Thymus (tissue), 14 donors: Measurements from ENCODE around the gene SRPX. TPM values are rescaled to one million over a fixed set of nuclear protein-coding genes. Genes with fewer than 3 reads are reported as not detected.

Source experiments
- DNase-seq, 9 donors: peaks; one replicate each; pipeline ENCODE4 v3.0.0-alpha.2; 2013; ENCODE audit warnings: low spot score in 9 of 9, low read depth in 6 of 9, missing footprints in 1 of 9
- H3K27ac ChIP-seq, 2 donors: one replicate each; pipeline ENCODE4 v1.5.1; 2013; ENCODE audit warnings: control low read depth in 1 of 2, low read depth in 1 of 2, low read length in 1 of 2, mild to moderate bottlenecking in 1 of 2, moderate library complexity in 1 of 2
- H3K27me3 ChIP-seq, 2 donors: one replicate each; pipeline ENCODE4 v1.5.1; 2013; ENCODE audit warnings: low read length in 1 of 2; ENCODE audit not compliant: control insufficient read depth in 2 of 2, insufficient read depth in 1 of 2
- H3K36me3 ChIP-seq, 2 donors: one replicate each; pipeline ENCODE4 v1.5.1; 2013; ENCODE audit warnings: low read length in 1 of 2, mild to moderate bottlenecking in 1 of 2, moderate library complexity in 1 of 2; ENCODE audit not compliant: control insufficient read depth in 2 of 2, insufficient read depth in 2 of 2
- H3K4me1 ChIP-seq, 2 donors: one replicate each; pipeline ENCODE4 v1.5.1; 2013; ENCODE audit warnings: low read length in 2 of 2; ENCODE audit not compliant: control insufficient read depth in 2 of 2, insufficient read depth in 2 of 2
- H3K4me3 ChIP-seq, 2 donors: one replicate each; pipeline ENCODE4 v1.5.1; 2013; ENCODE audit warnings: low read length in 2 of 2, control low read depth in 1 of 2, mild to moderate bottlenecking in 1 of 2
- H3K9me3 ChIP-seq, 2 donors: one replicate each; pipeline ENCODE4 v1.5.1; 2013; ENCODE audit warnings: low read length in 1 of 2, mild to moderate bottlenecking in 1 of 2; ENCODE audit not compliant: control insufficient read depth in 2 of 2, insufficient read depth in 1 of 2
- WGBS: extraction: QIAGEN DNeasy Blood & Tissue Kit; methylation state at CpG from one replicate; pipeline ENCODE4 v1.1.7; 2013; 5-methylcytosine and 5-hydroxymethylcytosine counted together
- long read RNA-seq, 10 donors: transcript quantifications; one replicate each; lab custom pipeline, GENCODE V29; 2026
- polyA plus RNA-seq: library from polyadenylated mRNA; stranded (reverse); fragments of 200-250 nt; gene quantifications from one replicate; pipeline ENCODE4 v1.2.3, GENCODE V29; 2013
- total RNA-seq: library from RNA; stranded (reverse); fragments of 120-200 nt; gene quantifications from one replicate; pipeline ENCODE4 v1.2.4, GENCODE V29; 2013
- donor health status: healthy.

SRPX gene
- total RNA-seq (11.1 TPM), polyA plus RNA-seq (108 TPM)
- long read RNA-seq, donor 1 = 0 reads
- long read RNA-seq, donor 2, transcript SRPX-201 (10 exons, 1,874 nt) = major isoform, 14 of 17 reads
- long read RNA-seq, donor 2, partial matches to known transcripts = 0 of 17 reads
- long read RNA-seq, donor 2, other reads (novel, unspliced or antisense) = 0 of 17 reads
- long read RNA-seq, donor 3, partial matches to known transcripts = 5 of 10 reads
- long read RNA-seq, donor 3, other reads (novel, unspliced or antisense) = 0 of 10 reads
- long read RNA-seq, donor 4, partial matches to known transcripts = 0 of 3 reads
- long read RNA-seq, donor 4, other reads (novel, unspliced or antisense) = 0 of 3 reads
- long read RNA-seq, donor 5, transcript SRPX-201 (10 exons, 1,874 nt) = major isoform, 5 of 6 reads
- long read RNA-seq, donor 5, partial matches to known transcripts = 0 of 6 reads
- long read RNA-seq, donor 5, other reads (novel, unspliced or antisense) = 0 of 6 reads
- long read RNA-seq, donor 6, transcript SRPX-201 (10 exons, 1,874 nt) = major isoform, 6 of 8 reads
- long read RNA-seq, donor 6, partial matches to known transcripts = 0 of 8 reads
- long read RNA-seq, donor 6, other reads (novel, unspliced or antisense) = 0 of 8 reads
- long read RNA-seq, donor 7, transcript SRPX-201 (10 exons, 1,874 nt) = major isoform, 7 of 10 reads
- long read RNA-seq, donor 7, partial matches to known transcripts = 0 of 10 reads
- long read RNA-seq, donor 7, other reads (novel, unspliced or antisense) = 0 of 10 reads
- long read RNA-seq, donor 8, transcript SRPX-201 (10 exons, 1,874 nt) = major isoform, 5 of 6 reads
- long read RNA-seq, donor 8, partial matches to known transcripts = 0 of 6 reads
- long read RNA-seq, donor 8, other reads (novel, unspliced or antisense) = 0 of 6 reads
- long read RNA-seq, donor 9, partial matches to known transcripts = 0 of 2 reads
- long read RNA-seq, donor 9, other reads (novel, unspliced or antisense) = 0 of 2 reads
- long read RNA-seq, donor 10, partial matches to known transcripts = 0 of 3 reads
- long read RNA-seq, donor 10, other reads (novel, unspliced or antisense) = 0 of 3 reads

- Histone ChIP-seq H3K36me3 (no peaks in the 10 kb centered on the region), H3K9me3 (no peaks in the 10 kb centered on the region), H3K27ac (no peak within 1 kb of the TSS), H3K4me3 (no peak within 1 kb of the TSS), H3K27me3 (peaks cover 3 to 41% of the 10 kb centered on the region in 2 donors), H3K4me1 (no peaks in the 10 kb centered on the region)
- WGBS = 5% methylated on average over 75 of the region's 76 CpGs
- no peak for DNase-seq
Observed at GRCh38 chrX:38220415-38221390, at the start of gene SRPX. SRPX (minus strand) TSS chrX:38220871; CDS start chrX:38220792, 79 bp downstream.

DNA sequence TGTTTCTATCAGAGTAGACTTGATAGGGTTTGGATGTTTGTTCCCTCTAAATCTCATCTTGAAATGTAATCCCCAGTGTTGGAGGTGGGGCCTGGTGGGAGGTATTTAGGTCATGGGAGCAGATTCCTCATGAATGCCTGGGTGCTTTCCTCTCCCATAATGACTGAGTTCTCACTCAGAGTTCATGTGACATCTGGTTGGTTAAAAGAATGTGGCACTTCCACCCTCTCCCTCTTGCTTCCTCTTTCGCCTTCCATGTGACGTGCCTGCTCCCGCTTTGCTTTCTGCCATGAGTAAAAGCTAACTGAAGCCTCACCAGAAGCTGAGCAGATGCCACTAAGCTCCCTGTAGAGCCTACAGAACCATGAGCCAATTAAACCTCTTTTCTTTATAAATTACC lies 47.3 kb upstream of the SRPX start:
- Histone ChIP-seq H3K9me3 (no peaks in the 10 kb centered on the region), H3K36me3 (no peaks in the 10 kb centered on the region), H3K4me1 (no peaks in the 10 kb centered on the region), H3K27me3 (no peaks in the 10 kb centered on the region), H3K4me3 (no peak overlapping the region), H3K27ac (no peak overlapping the region)
- 97% methylated on average over 3 of the region's 3 CpGs for WGBS
- DNase-seq = no peak

DNA sequence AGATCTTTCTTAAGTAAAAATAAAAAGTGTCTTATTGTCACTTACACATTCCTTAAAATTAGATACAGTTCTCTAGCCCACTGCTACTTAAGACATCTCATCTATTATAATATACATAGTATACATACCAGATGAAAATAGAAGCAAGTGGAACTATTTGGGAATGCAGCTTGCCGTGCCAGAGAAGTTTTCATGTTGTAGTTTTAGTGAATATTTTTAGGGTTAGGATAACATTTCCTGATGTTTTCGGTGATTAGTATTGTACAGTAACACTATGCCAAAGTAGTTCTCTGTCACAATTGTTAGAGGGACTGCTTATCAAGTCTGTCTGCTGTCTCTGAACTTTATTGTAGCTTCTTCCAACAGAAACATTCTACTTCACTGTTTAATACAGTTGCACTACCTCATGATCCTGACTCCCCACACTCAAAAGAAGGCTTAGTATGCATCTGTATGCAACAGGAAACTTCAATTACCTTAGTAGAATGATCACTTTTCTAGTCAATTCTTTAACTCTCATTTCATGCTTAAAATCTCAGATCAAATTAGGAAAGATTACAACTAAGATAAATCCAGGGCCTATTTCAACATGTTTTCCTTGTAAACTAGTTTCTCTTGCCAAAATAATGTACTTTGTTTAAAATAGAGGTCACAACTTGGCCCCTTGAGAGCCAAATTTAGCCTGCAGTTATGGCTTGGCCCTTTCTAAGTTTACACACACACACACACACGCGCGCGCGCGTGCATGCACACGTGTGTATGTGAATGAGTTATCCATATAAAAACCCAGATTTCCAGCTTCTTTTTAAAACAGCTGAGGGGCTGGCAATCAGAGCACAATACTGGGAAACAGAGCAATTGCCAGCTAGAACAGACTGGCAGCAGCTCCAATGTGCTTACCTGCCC lies 42.3 kb upstream of the SRPX start:
- Histone ChIP-seq H3K9me3 (no peaks in the 10 kb centered on the region), H3K27me3 (no peaks in the 10 kb centered on the region), H3K27ac (no peak overlapping the region), H3K4me3 (no peak overlapping the region), H3K4me1 (no peaks in the 10 kb centered on the region), H3K36me3 (no peaks in the 10 kb centered on the region)
- over 99% methylated on average over 9 of the region's 9 CpGs for WGBS
- DNase-seq = no peak

GRCh38 chrX:38260231-38260630 lies 39.6 kb upstream of the SRPX start:
- H3K27ac ChIP-seq = no peak overlapping the region
- no peaks in the 10 kb centered on the region for H3K4me1 ChIP-seq
- H3K36me3 ChIP-seq = no peaks in the 10 kb centered on the region
- no peaks in the 10 kb centered on the region for H3K27me3 ChIP-seq
- no peak overlapping the region for H3K4me3 ChIP-seq
- H3K9me3 ChIP-seq = no peaks in the 10 kb centered on the region
- WGBS = 71% methylated on average over 4 of the region's 4 CpGs
- peak in 2 of 9 donors; percentile 3 to 15 for DNase-seq

- Histone ChIP-seq H3K27me3 (no peaks in the 10 kb centered on the region), H3K27ac (no peak overlapping the region), H3K9me3 (no peaks in the 10 kb centered on the region), H3K4me1 (no peaks in the 10 kb centered on the region), H3K4me3 (no peak overlapping the region), H3K36me3 (no peaks in the 10 kb centered on the region)
- DNase-seq = no peak
- 97% methylated on average over 30 of the region's 30 CpGs for WGBS
Observed at GRCh38 chrX:38256019-38256418, 35.3 kb upstream of the SRPX start.

GRCh38 chrX:38249965-38250364 lies 29.3 kb upstream of the SRPX start:
- Histone ChIP-seq H3K4me3 (no peak overlapping the region), H3K27ac (no peak overlapping the region), H3K9me3 (no peaks in the 10 kb centered on the region), H3K36me3 (no peaks in the 10 kb centered on the region), H3K4me1 (no peaks in the 10 kb centered on the region), H3K27me3 (no peaks in the 10 kb centered on the region)
- WGBS = 86% methylated on average over 2 of the region's 2 CpGs
- DNase-seq = no peak

- no peaks in the 10 kb centered on the region for H3K9me3 ChIP-seq
- H3K36me3 ChIP-seq = no peaks in the 10 kb centered on the region
- H3K4me3 ChIP-seq = no peak overlapping the region
- DNase-seq = no peak
- WGBS = 90% methylated on average over 2 of the region's 2 CpGs
- no peak overlapping the region for H3K27ac ChIP-seq
- H3K27me3 ChIP-seq = no peaks in the 10 kb centered on the region
- H3K4me1 ChIP-seq = no peaks in the 10 kb centered on the region
Observed at GRCh38 chrX:38247051-38247450, 26.4 kb upstream of the SRPX start.

- no peaks in the 10 kb centered on the region for H3K4me1 ChIP-seq
- H3K36me3 ChIP-seq = no peaks in the 10 kb centered on the region
- 97% methylated on average over 2 of the region's 2 CpGs for WGBS
- no peak overlapping the region for H3K4me3 ChIP-seq
- no peaks in the 10 kb centered on the region for H3K27me3 ChIP-seq
- DNase-seq = no peak
- H3K9me3 ChIP-seq = no peaks in the 10 kb centered on the region
- H3K27ac ChIP-seq = no peak overlapping the region
Observed at GRCh38 chrX:38240541-38240940, 19.9 kb upstream of the SRPX start.
